Stimulated activated CD8-positive, alpha-beta memory T cell treated with anti-CD3 and anti-CD28 coated beads, Interleukin-15, amount 100 ng/mL, for 1 hour (primary cell): ENCODE measurements around the gene RCVRN.

Experiments
- DNase-seq: peaks from one replicate; pipeline ENCODE4 v3.0.0-alpha.2; 2020; ENCODE audit warnings: low read depth

Gene RCVRN

GRCh38 chr17:9905078-9905415, at the start of gene RCVRN:
TSS of gene RCVRN (minus strand) at chr17:9905271. CDS start at chr17:9905180, 91 bp downstream.
- no peak for DNase-seq

GRCh38 chr17:9953492-9953891, 48.4 kb upstream of the RCVRN start:
- DNase-seq: no peak

GRCh38 chr17:9951803-9952202, 46.7 kb upstream of the RCVRN start:
- DNase-seq: no peak

GRCh38 chr17:9948928-9949327, 43.9 kb upstream of the RCVRN start:
- no peak for DNase-seq

- DNase-seq: no peak
These were observed 39.6 kb upstream of the RCVRN start for GRCh38 chr17:9944704-9945103.

- DNase-seq: no peak
These were observed 38.3 kb upstream of the RCVRN start for GRCh38 chr17:9943343-9943742.

- DNase-seq: no peak
These were observed 37.8 kb upstream of the RCVRN start for GRCh38 chr17:9942885-9943284.

GRCh38 chr17:9941305-9941704, 36.2 kb upstream of the RCVRN start:
- no peak for DNase-seq

- DNase-seq: no peak
These were observed 35.8 kb upstream of the RCVRN start for GRCh38 chr17:9940841-9941240.

GRCh38 chr17:9938764-9939163, 33.7 kb upstream of the RCVRN start:
- DNase-seq: no peak

GRCh38 chr17:9937901-9938300, 32.8 kb upstream of the RCVRN start:
- no peak for DNase-seq

- no peak for DNase-seq
These were observed 32.2 kb upstream of the RCVRN start for GRCh38 chr17:9937241-9937761.

GRCh38 chr17:9936095-9936494, 31.0 kb upstream of the RCVRN start:
- no peak for DNase-seq

- DNase-seq: no peak
These were observed 30.3 kb upstream of the RCVRN start for GRCh38 chr17:9935408-9935807.

GRCh38 chr17:9934331-9934730, 29.3 kb upstream of the RCVRN start:
- no peak for DNase-seq

- no peak for DNase-seq
These were observed 27.4 kb upstream of the RCVRN start for GRCh38 chr17:9932491-9932890.

GRCh38 chr17:9931144-9931741, 26.2 kb upstream of the RCVRN start:
- no peak for DNase-seq

GRCh38 chr17:9929871-9930270, 24.8 kb upstream of the RCVRN start:
- DNase-seq: no peak

- DNase-seq: no peak
These were observed 23.7 kb upstream of the RCVRN start for GRCh38 chr17:9928601-9929333.

- DNase-seq: no peak
These were observed 21.2 kb upstream of the RCVRN start for GRCh38 chr17:9926150-9926804.

- no peak for DNase-seq
These were observed 20.4 kb upstream of the RCVRN start for GRCh38 chr17:9925457-9925856.

GRCh38 chr17:9924735-9925191, 19.7 kb upstream of the RCVRN start:
- DNase-seq: no peak
